Urinary bladder (tissue), 4 donors: ENCODE measurements around the gene GALNT6. TPM values are rescaled to one million over a fixed set of nuclear protein-coding genes. Genes with fewer than 3 reads are reported as not detected.

Source experiments
- DNase-seq: peaks from one replicate; pipeline ENCODE4 v3.0.0-alpha.2; 2015; ENCODE audit errors: extremely low spot score
- H3K27ac ChIP-seq: one replicate; pipeline ENCODE4 v1.5.1; 2013; ENCODE audit warnings: low read depth, mild to moderate bottlenecking, moderate library complexity
- H3K36me3 ChIP-seq: one replicate; pipeline ENCODE4 v1.6.1; 2013; ENCODE audit warnings: mild to moderate bottlenecking, moderate library complexity; ENCODE audit not compliant: insufficient read depth
- H3K4me1 ChIP-seq: one replicate; pipeline ENCODE4 v1.6.1; 2013; ENCODE audit warnings: mild to moderate bottlenecking, moderate library complexity; ENCODE audit not compliant: insufficient read depth
- H3K4me3 ChIP-seq: one replicate; pipeline ENCODE4 v1.5.1; 2013; ENCODE audit warnings: low read depth, low read length
- WGBS: extraction: QIAGEN DNeasy Blood & Tissue Kit; methylation state at CpG from one replicate; pipeline ENCODE4 v1.1.7; 2013; 5-methylcytosine and 5-hydroxymethylcytosine counted together
- polyA plus RNA-seq: library from polyadenylated mRNA; stranded (reverse); fragments of 200-250 nt; gene quantifications from one replicate; pipeline ENCODE4 v1.2.3, GENCODE V29; 2013
- total RNA-seq: library from RNA; depleted of rRNA; stranded (reverse); fragments of >200 nt; gene quantifications from one replicate; pipeline ENCODE4 v1.2.3, GENCODE V29; 2014
- donor health status: healthy with polysubstance abuse.
- donor health status: healthy.

Gene GALNT6
- total and polyA plus RNA-seq, 2 donors, result 1.1 to 2.0 TPM

- DNase-seq, result no peak
- 83% methylated on average over 4 of the region's 4 CpGs for WGBS
- no peak overlapping the region for H3K27ac ChIP-seq
- no peaks in the 10 kb centered on the region for H3K36me3 ChIP-seq
- no peaks in the 10 kb centered on the region for H3K4me1 ChIP-seq
- no peak overlapping the region for H3K4me3 ChIP-seq
Observed at GRCh38 chr12:51369581-51369980, 21.6 kb downstream of the GALNT6 start.

GRCh38 chr12:51368640-51369517 is 22.3 kb downstream of the GALNT6 start:
- Histone ChIP-seq H3K27ac (no peak overlapping the region), H3K4me3 (no peak overlapping the region), H3K4me1 (no peaks in the 10 kb centered on the region), H3K36me3 (no peaks in the 10 kb centered on the region)
- DNase-seq, result no peak
- 75% methylated on average over 17 of the region's 17 CpGs for WGBS

GRCh38 chr12:51365276-51365675 is 25.9 kb downstream of the GALNT6 start:
- Histone ChIP-seq H3K36me3 (no peaks in the 10 kb centered on the region), H3K27ac (no peak overlapping the region), H3K4me3 (no peak overlapping the region), H3K4me1 (no peaks in the 10 kb centered on the region)
- no peak for DNase-seq
- WGBS, result 93% methylated on average over 10 of the region's 10 CpGs

GRCh38 chr12:51364001-51364400 is 27.2 kb downstream of the GALNT6 start:
- Histone ChIP-seq H3K36me3 (no peaks in the 10 kb centered on the region), H3K4me1 (no peaks in the 10 kb centered on the region), H3K4me3 (no peak overlapping the region), H3K27ac (no peak overlapping the region)
- 89% methylated on average over 11 of the region's 11 CpGs for WGBS
- DNase-seq, result no peak

- no peaks in the 10 kb centered on the region for H3K4me1 ChIP-seq
- no peak overlapping the region for H3K4me3 ChIP-seq
- no peak overlapping the region for H3K27ac ChIP-seq
- no peak for DNase-seq
- no peaks in the 10 kb centered on the region for H3K36me3 ChIP-seq
- WGBS, result 45% methylated on average over 2 of the region's 2 CpGs
Observed at GRCh38 chr12:51362747-51363342, 28.4 kb downstream of the GALNT6 start.

DNA sequence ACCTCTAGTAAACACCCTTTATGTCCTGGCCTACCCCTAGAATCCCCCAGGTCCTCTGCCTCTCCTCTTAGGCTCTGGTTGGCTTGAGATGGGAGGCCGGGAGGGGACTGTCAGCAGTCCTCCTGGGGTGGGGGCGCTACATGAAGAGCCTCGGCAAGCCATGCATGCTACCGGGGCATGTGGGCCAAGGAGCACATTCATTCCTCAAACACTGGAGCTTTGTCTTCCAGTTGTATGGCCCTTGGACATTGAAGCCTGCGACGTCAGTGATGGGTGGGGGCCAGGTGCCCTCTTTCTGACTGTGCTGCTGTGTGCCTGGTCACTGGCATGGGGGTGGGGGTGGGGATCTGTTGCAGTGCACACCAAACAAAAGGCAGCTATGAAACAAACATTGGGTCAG is 28.9 kb downstream of the GALNT6 start:
- Histone ChIP-seq H3K4me1 (no peaks in the 10 kb centered on the region), H3K4me3 (no peak overlapping the region), H3K27ac (no peak overlapping the region), H3K36me3 (no peaks in the 10 kb centered on the region)
- DNase-seq, result no peak
- 89% methylated on average over 6 of the region's 6 CpGs for WGBS

DNA sequence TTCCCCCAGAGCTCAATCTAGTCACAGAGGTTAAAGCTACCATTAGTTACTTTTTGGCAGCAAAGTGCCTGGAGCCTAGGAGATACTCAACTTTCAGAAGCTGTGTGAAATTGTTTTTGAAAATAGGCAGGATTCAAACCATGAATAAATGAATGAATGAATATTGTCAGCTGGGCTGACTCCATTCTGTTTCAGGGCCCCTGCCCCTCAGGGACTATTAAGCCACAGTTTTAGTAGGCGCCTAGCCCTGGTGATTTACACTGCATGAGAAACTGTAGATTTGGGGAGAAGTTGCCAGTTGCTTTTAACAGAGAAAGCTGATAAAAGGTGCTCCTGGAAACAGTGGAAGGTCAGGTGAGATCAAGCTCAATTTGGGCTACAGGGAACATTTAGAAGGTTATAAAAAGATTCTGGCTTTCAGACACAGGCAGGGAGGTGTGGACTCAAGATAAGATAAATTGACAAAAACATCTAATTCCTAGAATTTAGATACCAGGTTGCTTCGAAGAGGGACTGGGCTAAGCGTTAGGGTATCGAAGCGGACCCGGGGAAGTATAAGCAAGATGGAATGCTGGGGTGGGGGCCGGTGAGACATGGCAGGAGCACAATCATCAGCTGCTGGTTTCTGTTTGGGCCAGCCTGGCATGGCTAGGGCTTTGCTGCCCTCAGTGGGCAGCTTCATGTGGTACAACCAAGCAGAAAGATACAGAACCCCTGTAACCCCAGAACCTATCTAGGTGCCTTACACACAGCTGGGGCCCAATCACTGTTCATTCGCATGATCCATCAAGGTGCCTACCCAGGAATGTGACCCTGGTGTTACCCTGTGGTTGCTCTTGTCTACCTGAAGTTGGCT is 29.8 kb downstream of the GALNT6 start:
- WGBS, result 74% methylated on average over 8 of the region's 8 CpGs
- no peak overlapping the region for H3K27ac ChIP-seq

DNA sequence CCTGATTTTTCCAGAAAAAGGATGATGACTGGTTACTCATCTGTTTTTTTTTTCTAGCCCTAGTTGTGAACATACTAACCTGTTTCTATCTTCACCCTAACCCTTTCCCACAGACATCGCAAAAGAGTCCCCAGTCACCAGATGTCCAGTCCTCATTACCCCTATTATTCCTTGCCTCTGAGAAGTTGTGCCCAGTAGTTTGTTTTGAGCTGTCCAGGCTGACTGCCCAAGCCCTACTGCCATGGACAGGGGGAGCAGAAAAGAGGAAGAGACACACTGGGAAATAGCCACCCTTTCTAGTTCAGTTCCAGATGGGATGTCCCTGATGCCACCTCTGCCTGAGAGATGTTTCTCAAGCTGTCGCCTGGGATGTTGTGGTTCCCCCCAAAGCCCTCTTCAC is 30.9 kb downstream of the GALNT6 start:
- H3K36me3 ChIP-seq, result no peaks in the 10 kb centered on the region
- H3K27ac ChIP-seq, result no peak overlapping the region
- DNase-seq, result no peak
- WGBS, result 89% methylated on average over 2 of the region's 2 CpGs
- no peaks in the 10 kb centered on the region for H3K4me1 ChIP-seq
- H3K4me3 ChIP-seq, result no peak overlapping the region

More for the DNA sequence above, 29.8 kb downstream of the GALNT6 start:
- DNase-seq, result no peak
- Histone ChIP-seq H3K4me3 (no peak overlapping the region), H3K4me1 (no peaks in the 10 kb centered on the region), H3K36me3 (no peaks in the 10 kb centered on the region)

DNA sequence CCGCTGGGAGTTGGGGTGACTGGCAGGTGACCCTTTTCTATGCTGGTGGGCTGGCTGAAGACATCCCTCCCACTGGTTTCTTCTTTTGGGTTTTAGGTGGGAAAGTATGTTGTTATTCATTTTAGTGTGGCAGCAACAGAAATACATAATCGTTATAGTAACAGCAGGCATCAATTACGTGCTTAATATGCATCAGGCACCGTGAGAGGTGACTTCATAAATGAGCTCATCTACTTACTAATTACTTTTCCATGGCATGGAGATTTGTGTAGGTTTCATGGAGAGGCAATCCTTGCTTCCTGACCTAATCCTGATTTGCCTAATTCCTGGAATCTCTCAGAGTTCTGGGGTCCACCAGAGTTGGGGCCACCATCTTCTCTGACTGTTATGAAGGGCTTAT is 31.4 kb downstream of the GALNT6 start:
- H3K27ac ChIP-seq, result no peak overlapping the region
- no peak for DNase-seq
- WGBS, result 85% methylated on average over 4 of the region's 4 CpGs
- H3K4me3 ChIP-seq, result no peak overlapping the region
- no peaks in the 10 kb centered on the region for H3K4me1 ChIP-seq
- H3K36me3 ChIP-seq, result no peaks in the 10 kb centered on the region

- Histone ChIP-seq H3K36me3 (no peaks in the 10 kb centered on the region), H3K4me3 (no peak overlapping the region)
- WGBS, result 96% methylated on average over 8 of the region's 8 CpGs
Observed at GRCh38 chr12:51358496-51358895, 32.7 kb downstream of the GALNT6 start.

GRCh38 chr12:51357374-51358047 is 33.7 kb downstream of the GALNT6 start:
- Histone ChIP-seq H3K36me3 (no peaks in the 10 kb centered on the region), H3K27ac (no peak overlapping the region), H3K4me1 (no peaks in the 10 kb centered on the region), H3K4me3 (no peak overlapping the region)
- WGBS, result 79% methylated on average over 10 of the region's 10 CpGs
- DNase-seq, result no peak

More at GRCh38 chr12:51358496-51358895, 32.7 kb downstream of the GALNT6 start:
- Histone ChIP-seq H3K27ac (no peak overlapping the region), H3K4me1 (no peaks in the 10 kb centered on the region)
- no peak for DNase-seq

DNA sequence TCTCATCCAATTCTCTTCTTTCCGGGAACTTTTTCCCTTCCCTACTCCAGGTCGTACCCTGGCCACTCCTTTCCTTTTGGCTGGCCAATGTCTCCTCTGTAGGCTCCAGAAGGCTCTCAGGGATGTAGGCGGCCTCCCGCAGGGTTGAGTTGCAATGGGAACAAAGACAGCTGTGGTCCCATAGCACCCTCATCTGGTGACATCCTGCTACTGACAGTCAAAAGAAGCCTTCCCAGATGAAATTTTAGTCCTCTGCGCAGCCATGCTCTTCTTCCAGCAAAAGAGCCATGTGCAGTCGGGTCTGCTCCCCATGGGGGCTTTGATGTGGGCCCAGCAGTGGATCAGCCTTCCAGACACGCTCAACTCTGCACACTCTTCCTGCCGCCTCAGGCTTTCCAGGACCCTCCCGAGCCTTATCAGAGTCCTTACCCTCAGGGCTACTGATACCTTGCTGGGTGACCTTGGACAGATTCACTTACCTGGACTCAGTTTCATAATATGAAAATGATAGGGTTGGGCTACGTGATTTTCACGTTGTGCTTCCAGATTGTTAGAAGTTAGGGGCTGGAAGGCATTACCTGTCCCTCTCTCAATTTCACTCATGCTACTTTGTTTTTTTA is 39.2 kb downstream of the GALNT6 start:
- H3K27ac ChIP-seq, result no peak overlapping the region
- no peaks in the 10 kb centered on the region for H3K36me3 ChIP-seq
- no peak overlapping the region for H3K4me3 ChIP-seq
- no peaks in the 10 kb centered on the region for H3K4me1 ChIP-seq
- no peak for DNase-seq
- 42% methylated on average over 11 of the region's 11 CpGs for WGBS

- no peak overlapping the region for H3K4me3 ChIP-seq
- whole genome bisulfite sequencing, result 80% methylated on average over 5 of the region's 5 CpGs
- H3K4me1 ChIP-seq, result no peaks in the 10 kb centered on the region
- no peaks in the 10 kb centered on the region for H3K36me3 ChIP-seq
- DNase-seq, result no peak
- H3K27ac ChIP-seq, result no peak overlapping the region
Observed at GRCh38 chr12:51349026-51349425, 42.2 kb downstream of the GALNT6 start.
